Right hindlimb (tissue), 1 donor: ENCODE measurements around the gene ZNF212.
"Not testable (repeated sequence)": the region's sequence is repeated elsewhere in the genome, so short reads cannot be mapped to it uniquely, and the experiment has no call there.

Experiments used
- DNase-seq: peaks from one replicate; pipeline ENCODE4 v3.0.0-alpha.2; 2018

The ZNF212 gene

GRCh38 chr7:149220534-149220933 is 18.9 kb upstream of the ZNF212 start:
- DNase-seq: no peak

DNA sequence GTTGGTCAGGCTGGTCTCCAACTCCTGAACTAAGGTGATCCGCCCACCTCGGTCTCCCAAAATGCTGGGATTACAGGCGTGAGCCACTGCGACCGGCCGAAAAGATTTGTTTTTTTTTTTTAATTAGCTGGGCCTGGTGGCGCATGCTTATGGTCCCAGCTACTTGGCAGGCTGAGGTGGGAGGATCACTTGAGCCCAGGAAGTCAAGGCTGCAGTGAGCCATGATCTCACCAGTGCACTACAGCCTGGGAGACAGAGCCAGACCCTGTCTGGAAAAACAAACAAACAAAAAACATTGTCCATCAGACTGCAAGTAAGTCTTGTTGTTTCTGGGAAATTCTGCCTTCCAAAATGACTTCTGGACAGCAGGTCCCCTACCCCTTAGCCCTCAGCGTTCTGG is 16.3 kb upstream of the ZNF212 start:
- DNase-seq: no peak

DNA sequence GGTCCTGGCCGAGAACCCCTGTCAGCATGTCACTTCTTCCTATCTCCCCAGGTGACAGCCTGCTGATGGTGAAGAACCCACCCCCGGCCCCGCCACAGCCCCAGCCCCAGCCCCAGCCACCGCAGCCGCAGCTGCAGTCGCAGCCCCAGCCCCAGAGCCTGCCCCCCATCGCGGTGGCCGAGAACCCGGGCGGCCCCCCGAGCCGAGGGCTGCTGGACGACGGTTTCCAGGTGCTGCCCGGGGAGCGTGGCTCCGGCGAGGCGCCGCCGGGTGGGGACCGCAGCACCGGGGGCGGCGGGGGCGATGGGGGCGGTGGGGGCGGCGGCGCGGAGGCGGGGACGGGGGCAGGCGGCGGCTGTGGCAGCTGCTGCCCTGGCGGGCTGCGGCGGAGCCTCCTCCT is 15.7 kb upstream of the ZNF212 start:
- DNase-seq: no peak

DNA sequence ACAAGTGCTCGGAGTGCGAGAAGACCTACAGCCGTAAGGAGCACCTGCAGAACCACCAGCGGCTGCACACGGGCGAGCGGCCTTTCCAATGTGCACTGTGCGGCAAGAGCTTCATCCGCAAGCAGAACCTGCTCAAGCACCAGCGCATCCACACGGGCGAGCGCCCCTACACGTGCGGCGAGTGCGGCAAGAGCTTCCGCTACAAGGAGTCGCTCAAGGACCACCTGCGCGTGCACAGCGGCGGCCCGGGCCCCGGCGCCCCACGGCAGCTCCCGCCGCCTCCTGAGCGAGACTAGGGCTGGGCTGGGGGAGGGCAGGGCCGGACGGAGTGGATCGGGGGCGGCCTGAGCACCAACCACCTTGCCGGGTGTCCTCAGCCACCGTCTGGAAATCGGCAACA is 15.1 kb upstream of the ZNF212 start:
- no peak for DNase-seq

GRCh38 chr7:149225106-149225505 is 14.3 kb upstream of the ZNF212 start:
- DNase-seq: no peak

- DNase-seq: no peak
Observed at GRCh38 chr7:149225656-149226055, 13.8 kb upstream of the ZNF212 start.

DNA sequence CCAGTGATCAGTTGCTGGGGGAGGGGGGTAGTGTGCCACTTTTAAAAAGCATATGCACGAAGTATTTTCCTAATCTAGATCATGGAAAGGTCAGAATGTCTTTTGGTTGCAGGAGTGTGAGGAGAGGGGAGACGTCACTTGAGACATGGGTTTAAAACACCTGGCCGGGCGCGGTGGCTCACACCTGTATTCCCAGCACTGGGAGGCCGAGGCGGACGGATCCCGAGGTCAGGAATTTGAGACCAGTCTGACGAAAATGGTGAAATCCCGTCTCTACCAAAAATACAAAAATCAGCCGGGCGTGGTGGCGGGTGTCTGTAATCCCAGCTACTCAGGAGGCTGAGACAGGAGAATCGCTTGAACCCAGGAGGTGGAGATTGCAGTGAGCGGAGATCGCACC is 13.1 kb upstream of the ZNF212 start:
- DNase-seq: not testable (repeated sequence)

DNA sequence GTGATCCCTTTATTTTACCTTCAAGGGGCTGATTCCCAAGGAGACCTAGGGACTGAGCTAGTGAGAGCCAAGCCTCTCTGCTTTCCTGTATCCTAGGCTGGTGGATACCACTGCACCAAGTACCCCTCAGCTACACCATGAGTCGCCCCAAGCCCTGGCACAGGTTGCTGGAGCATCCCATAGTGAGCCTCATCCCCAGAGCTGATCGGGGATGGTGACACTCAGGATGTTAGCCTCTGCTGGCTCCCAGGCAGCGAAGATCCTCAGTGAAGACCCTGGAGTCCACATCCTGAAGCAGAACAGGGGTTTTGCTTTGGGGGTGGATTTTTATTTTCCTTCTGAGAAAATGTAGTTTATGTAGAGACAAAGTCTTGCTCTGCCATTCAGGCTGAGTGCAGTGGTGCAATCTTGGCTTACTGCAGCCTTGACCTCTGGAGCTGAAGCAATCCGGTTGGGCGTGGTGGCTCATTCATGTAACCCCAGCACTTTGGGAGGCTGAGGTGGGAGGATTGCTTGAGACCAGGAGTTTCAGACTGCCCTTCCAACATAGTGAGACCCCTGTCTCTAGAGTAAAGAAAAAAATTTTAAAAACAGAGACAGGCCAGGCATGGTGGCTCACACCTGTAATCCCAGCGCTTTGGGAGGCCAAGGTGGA is 12.5 kb upstream of the ZNF212 start:
- DNase-seq: no peak

DNA sequence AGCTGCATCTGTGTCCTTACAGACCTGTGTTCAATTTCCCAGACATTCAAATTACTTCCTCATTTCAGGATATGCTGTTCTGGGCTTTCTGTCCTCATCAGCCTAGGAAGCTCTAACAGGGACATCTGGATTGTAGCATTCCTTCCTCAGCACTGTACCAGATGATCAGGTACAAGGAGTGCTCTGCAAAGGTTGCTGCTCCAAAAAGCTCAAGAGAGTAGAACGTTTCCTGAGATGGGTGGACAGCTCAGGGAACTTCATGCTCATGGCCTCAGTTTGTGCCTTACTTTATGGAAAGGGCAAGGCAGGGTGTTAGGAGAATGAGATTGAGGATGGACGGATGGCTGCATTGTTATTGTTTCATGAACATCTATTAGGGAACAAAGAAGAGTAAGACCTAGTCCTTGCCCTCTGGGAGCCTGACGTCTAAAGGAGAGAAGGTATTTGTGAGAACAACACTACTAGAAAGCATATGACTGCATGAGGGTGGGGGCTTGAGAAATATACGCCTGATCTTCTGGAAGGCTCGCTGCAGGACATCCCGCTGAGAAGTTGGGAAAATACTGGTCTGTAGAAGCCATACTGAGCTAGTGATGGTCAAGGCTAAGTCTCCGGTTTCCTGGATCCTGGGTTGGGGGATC is 10.5 kb upstream of the ZNF212 start:
- no peak for DNase-seq

- DNase-seq: no peak
Observed at GRCh38 chr7:149229526-149229925, 9.9 kb upstream of the ZNF212 start.

- no peak for DNase-seq
Observed at GRCh38 chr7:149232362-149232761, 7.1 kb upstream of the ZNF212 start.

GRCh38 chr7:149233655-149234204 is 5.7 kb upstream of the ZNF212 start:
- DNase-seq: not testable (repeated sequence)

DNA sequence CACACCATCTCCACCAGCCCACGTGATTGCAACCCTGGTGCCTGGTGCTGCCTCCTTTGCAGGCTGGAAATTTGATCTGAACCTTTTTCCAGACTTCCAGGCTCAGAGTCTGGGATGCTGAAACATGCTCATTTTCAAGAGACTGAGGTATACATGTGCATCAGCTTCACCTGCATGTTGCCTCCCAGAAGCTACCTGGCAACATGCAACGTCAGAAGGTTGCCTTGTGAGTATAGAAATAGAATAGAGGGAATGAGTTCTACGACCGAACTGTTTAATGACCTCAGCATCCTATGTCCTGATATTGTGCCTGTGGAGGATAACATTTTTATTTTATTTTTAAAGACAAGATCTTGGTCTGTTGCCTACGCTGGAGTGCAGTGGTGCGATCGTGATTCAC is 1.9 kb upstream of the ZNF212 start:
- DNase-seq: no peak

DNA sequence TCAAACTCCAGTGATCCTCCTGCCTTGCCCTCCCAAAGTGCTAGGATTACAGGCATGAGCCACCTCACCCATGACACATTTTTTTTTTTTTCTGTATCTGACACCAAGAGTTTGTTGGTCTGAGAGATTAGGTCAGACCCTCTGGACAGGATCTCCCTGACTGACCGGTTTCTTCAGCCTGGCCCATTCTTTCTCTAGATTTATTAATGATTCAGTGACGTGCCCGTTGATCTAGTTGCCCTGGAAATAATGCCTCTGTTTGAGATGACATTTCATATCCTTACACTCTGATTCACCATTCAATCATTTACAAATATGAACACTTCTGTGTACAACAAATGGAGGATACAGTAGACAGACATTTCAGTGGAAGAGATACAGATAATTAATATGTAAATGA is 1.4 kb upstream of the ZNF212 start:
- DNase-seq: no peak

GRCh38 chr7:149240637-149241036 is 1.2 kb downstream of the ZNF212 start:
- DNase-seq: no peak

DNA sequence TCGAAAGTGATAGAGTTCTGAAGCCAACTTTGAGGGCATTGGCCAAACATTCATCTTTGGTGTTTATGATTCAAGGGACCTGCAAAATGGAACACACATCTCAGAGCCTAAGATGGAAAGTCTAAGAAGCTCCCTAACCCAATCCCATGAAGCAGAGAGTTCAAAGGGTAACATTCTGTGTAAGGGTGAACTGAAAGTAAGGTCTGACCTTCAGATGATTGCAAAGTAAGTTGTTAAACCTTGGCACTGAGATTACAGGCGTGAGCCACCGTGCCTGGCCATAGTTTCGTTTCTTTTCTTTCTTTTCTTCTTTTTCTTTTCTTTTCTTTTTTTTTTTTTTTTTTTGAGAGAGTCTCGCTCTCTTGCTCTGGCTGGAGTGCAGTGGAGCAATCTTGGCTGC is 2.2 kb downstream of the ZNF212 start:
- DNase-seq: no peak

GRCh38 chr7:149245244-149245643 is 5.8 kb downstream of the ZNF212 start:
- DNase-seq: no peak

DNA sequence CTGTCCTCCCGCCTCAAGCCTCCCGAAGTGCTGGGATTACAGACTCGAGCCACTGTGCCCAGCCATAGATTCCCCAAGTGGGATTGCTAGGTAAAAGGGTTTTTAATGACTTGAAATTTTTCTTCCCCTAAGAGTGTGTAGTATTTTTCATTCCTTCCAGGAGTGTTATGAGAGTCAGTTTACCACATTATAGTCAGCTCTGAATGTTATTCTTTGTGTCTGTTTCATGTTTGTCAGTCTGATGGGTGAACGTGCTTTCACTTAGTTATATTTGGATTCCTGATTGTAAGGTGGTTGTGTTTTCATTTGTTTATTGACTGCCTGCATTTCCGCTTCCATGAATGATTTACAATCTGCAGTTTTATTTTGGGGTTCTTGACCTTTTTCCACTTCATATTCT is 6.3 kb downstream of the ZNF212 start:
- no peak for DNase-seq

DNA sequence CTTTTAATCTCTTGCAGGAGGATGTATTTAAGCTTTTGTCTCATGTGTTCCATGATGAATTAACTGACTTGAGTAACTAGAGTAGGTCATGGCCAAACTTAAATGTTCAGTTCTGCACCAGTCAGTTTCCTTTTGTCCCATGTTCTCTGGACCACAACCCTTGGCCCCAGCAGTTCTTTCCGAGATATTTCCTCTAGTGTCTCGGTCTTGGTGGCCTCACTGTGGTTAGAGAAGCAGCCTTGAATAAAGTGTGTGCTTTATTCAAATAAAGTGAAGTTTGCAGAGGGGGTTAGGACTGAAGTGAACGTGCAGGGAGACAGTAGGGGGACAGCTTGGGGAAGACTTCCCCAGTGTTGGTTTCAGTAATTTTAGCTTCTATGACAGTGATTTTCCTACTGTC is 9.3 kb downstream of the ZNF212 start:
- no peak for DNase-seq

DNA sequence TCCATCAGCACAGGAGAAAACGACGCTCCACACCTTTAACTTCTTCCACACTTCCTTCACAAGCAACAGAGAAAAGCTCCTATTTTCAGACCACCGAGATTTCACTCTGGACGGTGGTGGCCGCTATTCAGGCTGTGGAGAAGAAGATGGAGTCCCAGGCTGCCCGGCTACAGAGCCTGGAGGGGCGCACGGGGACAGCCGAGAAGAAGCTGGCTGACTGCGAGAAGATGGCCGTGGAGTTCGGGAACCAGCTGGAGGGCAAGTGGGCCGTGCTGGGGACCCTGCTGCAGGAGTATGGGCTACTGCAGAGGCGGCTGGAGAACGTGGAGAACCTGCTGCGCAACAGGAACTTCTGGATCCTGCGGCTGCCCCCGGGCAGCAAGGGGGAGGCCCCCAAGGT is 10.7 kb downstream of the ZNF212 start:
- not testable (repeated sequence) for DNase-seq

GRCh38 chr7:149251518-149251917 is 12.1 kb downstream of the ZNF212 start:
- DNase-seq: not testable (repeated sequence)

GRCh38 chr7:149252378-149252777 is 12.9 kb downstream of the ZNF212 start:
- DNase-seq: no peak

GRCh38 chr7:149253665-149254064 is 14.2 kb downstream of the ZNF212 start:
- no peak for DNase-seq

DNA sequence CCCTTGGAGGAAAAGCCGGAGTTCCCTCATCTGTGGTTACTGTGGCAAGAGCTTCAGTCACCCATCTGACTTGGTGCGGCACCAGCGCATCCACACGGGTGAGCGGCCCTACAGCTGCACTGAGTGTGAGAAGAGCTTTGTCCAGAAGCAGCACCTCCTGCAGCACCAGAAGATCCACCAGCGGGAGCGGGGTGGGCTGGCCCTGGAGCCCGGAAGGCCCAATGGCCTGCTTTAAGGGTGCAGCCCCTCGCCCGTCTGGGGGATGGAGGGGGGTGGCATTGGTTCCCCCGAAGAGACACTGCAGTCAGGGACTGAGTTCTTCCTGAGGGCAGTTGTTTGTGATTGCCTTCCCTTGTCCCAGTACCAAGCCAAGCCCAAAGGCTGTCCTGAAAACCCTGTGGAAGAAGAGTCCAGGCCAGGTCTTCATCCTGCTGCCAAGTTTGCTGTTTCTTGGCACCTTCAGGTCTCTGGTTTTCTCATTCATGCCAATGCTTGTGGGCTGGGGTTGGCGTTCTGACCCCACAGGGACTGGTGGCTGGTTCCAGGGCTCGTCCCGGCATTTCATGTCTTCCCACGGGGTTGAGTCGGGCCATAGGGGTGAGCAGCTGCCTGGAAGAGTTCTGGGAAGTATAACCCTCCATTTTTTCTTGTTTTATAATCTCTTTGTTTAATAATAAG is 14.9 kb downstream of the ZNF212 start:
- DNase-seq: no peak
